A549 treated with CpdA at 1 μM for 4 hours (cell line): ENCODE results near the gene GDI1. TPM values are rescaled to one million over a fixed set of nuclear protein-coding genes. Genes with fewer than 3 reads are reported as not detected.

ENCODE experiments used
- total RNA-seq: library from RNA; stranded (reverse); fragments of 200-300 nt; extraction: Qiagen RNA extraction; gene quantifications from 5 replicates; pipeline ENCODE4 v1.2.3, GENCODE V29; 2022; ENCODE audit warnings: low read depth

The GDI1 gene
- 87.3 to 107 TPM (median 98.1 TPM) in 5 replicates for total RNA-seq

DNA sequence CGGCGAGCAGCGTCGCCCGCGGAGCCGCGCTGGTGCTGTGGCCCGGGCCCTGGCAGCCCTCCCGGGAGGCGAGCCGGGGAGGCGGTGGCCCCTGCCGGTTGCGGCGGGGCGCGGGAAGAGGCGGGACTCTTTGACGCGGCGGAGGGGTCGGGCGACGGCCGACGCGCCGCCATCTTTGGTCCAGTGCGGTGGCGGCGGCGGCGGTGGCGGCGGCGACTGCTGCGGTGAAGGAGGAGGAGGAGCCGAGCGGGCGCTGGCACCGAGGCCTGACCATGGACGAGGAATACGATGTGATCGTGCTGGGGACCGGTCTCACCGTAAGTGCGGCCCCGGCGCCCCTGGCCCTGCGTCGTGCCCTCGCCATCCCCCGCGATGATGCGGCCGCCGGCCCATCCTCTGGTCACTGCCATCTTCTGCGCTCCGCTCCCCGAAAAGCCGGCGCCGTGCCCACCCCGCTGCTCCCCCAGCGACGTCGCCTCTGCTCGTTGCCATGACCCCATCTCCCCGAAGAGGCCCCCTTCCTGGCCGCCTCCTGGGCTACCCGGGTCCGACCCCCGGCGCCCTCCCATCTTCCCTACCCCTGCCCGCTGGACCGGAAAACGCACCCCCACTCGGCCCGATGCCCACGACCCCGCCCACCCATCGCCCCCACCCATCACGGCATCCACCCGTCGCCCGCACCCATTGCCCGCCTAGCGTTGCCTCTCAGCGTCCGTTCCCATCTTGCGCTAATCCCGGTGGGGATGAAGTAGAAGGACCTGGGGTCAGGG, at the start of gene GDI1:
GDI1 (plus strand) TSS at position 172 of the 770 bp plus-strand sequence; CDS start at position 273, 101 bp downstream.

DNA sequence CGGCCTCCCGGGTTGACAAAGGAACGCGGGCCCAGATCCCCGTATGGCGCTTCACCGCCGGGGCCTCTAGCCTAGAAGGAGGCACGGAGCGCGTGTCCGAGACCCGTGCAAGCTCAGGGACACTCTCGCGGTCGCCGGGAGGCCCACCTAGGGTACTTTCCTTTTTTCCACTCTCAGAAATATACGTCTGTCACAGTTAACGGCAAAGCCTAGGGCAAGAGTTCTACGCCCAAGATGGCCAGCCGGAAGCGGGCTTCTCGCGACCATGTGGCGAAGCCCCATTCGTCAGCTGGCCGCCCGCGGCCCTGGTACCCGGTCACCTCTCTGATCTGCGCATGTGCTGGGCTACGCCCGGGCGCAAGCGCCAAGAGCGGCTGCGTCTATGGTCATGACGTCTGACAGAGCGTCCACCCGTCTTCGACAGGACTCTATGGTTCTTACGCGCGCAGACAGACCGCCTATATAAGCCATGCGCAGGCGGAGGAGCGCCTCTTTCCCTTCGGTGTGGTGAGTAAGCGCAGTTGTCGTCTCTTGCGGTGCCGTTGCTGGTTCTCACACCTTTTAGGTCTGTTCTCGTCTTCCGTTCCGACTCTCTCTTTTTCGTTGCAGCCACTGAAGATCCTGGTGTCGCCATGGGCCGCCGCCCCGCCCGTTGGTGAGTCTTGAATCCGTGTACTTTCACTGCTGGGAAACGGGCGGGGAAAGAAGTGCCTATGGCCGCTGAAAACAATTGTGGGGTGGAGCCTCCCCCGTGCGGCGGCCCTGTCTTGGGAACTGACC, 38.9 kb upstream of the GDI1 start, which contains the start of gene RPL10:
RPL10 (plus strand) TSS at position 490 of the 780 bp plus-strand sequence; CDS start at position 633, 143 bp downstream.

DNA sequence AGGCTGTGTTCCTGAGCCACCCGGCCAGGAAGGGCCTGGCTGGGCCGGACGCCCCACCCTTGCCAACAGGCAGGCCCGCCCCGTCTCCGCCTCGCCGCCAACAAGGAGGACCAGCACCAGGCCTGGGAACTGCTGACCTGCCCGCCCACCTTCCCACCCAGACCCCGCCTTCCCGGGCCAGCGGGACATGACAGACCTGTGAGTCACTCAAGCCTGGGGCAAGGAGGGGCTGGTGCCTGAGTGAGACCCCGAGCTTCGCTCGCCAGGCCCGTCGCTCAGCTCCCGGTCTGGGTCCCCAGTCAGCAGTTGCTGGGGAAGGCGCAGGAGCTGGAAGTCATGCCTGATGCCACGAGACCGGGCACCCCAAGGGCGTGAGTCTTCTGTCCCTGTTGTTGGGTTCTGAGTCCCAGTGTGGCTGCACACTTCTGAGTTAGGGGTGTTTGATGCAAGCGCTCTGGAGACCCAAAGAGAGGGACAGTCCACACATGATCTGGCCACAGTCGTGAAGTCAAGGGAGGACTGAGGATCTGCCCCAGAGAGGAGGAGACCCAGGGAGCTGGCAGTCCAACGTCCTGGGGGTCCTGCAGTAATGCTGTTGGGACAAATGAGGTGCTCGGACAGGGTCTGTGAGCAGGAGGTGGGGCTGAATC, 27.6 kb upstream of the GDI1 start, which contains the start of gene DNASE1L1:
DNASE1L1 (minus strand) TSS at position 33 of the 650 bp plus-strand sequence. CDS start 3,686 bp downstream, outside the sequence.

DNA sequence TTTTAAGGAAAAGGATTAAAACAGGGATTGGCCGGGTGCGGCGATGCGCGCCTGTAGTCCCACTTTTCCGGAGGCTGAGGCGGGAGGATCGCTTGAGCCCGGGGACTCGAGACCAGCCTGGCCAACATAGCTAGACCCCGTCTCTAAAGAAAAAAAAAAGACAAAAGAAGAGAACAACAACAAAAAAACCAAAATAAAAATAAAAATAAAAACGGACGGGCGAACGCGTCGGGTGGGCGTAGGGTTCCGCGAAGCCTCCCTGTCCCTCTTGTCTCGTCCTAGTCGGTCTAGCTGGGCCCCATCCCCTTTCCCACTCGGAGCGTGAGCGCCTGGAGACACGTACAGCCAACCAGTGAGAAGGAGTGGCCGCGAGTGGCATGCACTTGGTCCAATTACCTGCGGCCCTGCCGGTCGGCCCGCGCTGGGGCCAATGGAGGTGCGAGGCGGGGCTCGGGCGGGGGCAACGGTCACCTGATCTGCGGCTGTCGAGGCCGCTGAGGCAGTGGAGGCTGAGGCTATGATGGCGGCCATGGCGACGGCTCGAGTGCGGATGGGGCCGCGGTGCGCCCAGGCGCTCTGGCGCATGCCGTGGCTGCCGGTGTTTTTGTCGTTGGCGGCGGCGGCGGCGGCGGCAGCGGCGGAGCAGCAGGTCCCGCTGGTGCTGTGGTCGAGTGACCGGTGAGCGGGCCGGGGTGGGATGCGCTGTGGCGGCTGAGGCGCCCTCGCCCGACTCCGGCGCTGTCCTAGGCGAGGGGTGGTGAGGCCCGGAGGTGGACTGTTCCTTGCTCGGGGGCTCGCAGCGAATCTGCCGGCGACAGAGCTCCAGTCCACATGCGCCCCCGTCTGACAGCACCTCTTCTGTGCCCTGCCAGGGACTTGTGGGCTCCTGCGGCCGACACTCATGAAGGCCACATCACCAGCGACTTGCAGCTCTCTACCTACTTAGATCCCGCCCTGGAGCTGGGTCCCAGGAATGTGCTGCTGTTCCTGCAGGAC, 8.5 kb upstream of the GDI1 start, which contains the start of gene ATP6AP1:
ATP6AP1 (plus strand) TSS at position 502 of the 996 bp plus-strand sequence; CDS start at position 518, 16 bp downstream.

DNA sequence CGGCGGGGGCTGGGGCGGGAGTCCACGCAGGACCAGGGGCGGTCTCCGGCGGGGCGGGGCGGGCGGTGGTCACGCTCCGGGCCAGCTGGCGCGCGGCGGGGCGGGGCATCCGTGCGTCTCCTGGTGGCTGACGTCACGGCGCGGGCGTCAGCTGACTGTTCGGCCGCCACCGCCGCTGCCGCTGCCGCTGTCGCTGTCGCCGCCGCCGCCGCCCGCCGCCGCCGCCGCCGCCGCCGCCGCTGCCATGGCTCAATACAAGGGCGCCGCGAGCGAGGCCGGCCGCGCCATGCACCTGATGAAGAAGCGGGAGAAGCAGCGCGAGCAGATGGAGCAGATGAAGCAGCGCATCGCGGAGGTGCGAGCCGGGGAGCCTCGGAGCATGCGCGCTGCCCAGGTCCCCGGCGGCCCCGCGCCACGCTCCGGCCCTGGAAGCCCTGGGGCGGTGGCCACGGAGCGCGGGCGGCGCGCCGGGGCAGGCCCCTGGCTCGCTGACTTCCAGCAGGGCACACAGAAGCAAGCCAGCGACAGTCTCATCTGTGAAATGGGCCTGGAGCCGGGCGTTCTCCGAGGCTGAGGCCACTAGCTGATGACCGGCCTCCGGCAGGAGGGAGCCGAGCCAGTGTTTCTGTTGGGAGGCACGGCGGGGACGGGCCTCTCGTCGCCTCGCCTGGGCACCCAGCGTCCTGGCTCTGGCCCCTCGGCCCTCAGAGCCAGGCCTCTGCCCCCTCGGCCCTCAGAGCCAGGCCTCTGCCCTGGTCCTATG, 7.2 kb downstream of the GDI1 start, which contains the start of gene FAM50A:
FAM50A (plus strand) TSS at position 150 of the 763 bp plus-strand sequence; CDS start at position 245, 95 bp downstream.

DNA sequence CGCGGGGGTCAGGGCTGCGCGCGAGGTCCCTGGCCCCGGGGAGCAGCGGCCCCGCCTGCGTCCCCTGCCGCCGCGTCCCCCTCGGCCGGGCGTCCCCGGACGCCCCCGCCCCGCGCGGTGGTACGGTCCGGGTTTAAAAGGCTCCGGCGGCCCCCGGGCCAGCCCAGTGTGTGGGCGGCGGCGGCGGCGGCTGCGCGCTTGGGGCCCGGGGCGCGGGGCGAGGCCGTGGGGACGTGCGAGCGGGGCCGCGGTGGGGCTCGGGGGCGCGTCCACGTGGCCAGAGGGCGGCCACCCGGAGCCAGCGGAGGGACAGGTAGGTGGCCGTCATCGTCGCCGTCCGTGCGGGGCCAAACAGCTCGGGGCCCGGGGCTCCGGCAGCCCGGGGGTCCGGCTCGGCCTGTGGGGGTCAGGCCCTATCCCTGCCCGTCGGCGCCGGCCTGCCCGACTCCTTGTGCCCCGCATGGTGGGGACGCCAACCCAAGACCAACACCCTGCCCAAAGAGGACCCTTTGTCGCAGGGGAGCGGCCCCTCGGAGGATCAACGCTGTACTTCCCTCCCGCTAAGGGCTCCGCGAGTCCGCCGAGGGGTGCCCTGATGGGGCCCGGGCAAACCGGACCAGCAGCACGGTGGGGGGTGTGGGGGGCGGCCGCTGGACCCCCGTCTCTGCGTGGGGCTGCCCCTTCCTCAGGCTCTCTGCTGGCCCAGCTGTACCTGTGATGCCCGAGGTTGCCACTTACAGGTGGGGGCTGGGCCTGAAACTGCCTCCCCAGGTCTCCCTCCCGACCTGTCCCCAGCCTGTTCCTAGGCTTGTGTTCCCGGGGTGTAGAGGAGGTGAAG, 21.4 kb downstream of the GDI1 start, which contains the start of gene PLXNA3:
PLXNA3 (plus strand) TSS at position 166 of the 838 bp plus-strand sequence. CDS start 1,903 bp downstream, outside the sequence.

DNA sequence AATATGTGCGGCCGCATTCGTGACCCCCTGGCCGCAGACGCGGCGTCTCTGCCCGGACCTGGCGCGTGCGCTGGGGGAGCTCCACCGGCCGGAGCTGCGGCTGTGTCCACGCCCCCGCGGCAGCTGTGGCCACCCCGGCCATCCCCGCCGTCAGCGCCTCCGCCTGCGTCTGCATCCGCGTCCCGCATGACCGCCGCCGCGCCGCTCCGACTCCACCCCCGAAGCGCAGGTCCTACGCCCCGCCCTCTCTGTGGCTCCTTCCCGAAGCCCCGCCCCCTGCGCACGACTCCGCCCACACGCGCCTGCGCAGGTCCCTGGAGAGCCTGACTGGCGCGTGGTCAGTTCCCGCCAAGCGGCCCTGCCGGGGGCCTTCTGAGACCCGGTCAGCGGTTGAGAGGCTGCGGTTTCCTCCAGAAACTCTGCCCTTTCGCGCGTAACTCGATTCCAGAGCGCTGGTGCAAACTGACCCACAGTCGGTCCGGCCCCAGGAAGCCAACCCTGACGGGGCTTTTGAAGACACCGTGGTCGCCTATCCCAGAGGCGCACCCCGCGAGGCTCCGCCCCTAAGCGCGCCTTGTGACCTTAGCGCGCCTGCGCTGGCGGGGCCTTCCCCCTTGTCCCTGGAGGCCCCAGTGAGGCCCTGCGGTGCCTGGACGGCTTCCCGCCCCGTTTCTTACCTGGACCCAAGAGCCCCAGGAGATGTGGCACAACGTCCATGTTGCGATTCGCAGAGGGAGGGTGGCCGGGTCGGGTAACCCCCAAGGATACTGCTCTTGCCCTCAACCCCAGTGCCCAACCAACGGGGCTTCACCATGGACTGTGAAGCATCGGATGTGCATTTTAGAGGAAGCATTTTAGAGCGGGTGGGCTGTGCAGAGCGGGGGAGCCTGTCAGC, 42.0 kb downstream of the GDI1 start, which contains the start of gene LAGE3:
LAGE3 (minus strand) TSS at position 554 of the 895 bp plus-strand sequence; CDS start at position 188, 366 bp downstream.

DNA sequence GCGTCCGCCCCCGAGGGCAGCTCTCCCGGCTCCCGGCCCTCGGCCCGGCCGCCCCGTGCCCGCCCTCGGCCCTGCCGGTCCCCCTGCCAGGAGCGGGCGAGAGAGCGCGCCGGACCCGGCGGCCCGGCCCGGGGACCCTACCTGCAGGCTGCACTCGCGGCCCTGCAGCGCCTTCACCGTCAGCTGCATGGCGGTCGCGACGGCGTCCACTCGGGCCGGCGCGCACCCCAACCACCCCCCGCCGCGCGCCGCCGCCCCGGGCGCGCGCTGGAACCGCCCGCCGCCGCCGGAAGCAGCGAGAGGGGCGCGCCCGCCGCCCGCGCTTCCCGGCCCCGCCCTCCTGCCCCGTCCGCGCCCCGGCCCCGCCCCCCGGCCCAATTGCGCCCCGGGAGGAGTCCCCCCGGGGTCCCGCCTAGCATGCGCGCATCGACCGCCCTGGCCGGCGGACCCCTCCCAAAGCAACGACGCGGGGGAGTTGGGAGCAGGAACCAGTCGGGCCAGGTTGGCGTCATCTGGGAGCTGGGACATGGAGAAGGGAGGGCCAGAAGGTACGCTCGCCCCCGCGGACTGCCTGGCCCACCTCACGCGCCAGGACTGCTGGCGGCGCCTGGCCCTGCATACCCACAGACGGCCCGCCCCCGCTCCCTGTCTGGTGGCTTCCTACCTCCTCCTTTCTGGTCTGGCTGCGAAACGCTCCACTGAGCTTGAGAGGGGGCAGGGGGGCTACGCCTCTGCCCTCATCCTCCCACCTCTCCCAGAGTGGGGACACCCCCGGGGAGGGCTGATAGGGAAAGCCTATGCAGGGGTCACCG, 49.6 kb downstream of the GDI1 start, which contains the start of gene UBL4A:
UBL4A (minus strand) TSS at position 220 of the 812 bp plus-strand sequence; CDS start at position 189, 31 bp downstream.

DNA sequence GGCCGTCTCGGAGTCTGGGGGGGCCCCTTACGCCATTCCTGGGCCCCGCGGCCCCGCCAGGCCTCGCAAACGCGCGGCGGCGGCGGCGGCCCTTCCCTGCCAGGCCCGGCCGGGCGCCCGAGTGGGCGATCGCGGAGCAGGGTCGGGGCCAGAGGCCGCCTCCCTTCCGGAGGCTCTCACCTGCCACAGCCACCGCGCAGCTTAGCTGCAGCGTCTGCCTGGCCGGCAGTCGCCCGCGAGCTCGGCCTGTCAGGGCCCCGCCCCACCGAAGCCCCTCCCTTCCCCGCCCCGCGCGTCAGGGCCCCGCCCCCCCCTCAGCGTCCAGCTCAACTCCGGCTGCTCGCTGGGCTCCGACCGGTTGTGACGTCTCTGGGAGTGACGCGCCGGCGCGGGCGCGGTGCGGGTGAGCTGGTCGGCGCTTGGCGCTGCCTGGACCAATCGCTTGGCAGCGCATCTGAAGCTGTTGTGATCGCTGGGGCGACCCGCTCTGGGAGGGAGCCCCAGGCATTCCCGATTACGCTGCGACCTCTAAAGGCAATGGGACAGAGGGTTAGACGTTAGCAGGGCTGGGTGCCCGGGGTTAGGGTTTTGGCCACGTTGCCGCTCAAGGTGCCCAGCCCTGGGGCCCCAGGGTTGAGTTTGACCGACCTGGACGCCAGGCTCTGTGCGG, 53.6 kb downstream of the GDI1 start, which contains the start of gene SLC10A3:
SLC10A3 (minus strand) TSS at position 216 of the 670 bp plus-strand sequence. CDS start 1,689 bp downstream, outside the sequence.

Other genes with a start within 250 kb of the GDI1 start
- gene OPN1MW2, start 217.4 kb upstream of the GDI1 start, total RNA-seq = not detected in 5 replicates
- not detected in 5 replicates for gene OPN1MW3, start 179.6 kb upstream of the GDI1 start, total RNA-seq
- gene TEX28, start 142.0 kb upstream of the GDI1 start, total RNA-seq = not detected in 5 replicates
- 0.10 to 0.23 TPM in 2 of 5 replicates, not detected in the others for gene TKTL1, start 141.4 kb upstream of the GDI1 start, total RNA-seq
- 1,432 to 1,768 TPM (median 1,617 TPM) in 5 replicates for gene FLNA, start 62.5 kb upstream of the GDI1 start, total RNA-seq
- 114 to 166 TPM (median 150 TPM) in 5 replicates for gene EMD, start 57.9 kb upstream of the GDI1 start, total RNA-seq
- gene RPL10, start 38.8 kb upstream of the GDI1 start, total RNA-seq = 5,322 to 5,614 TPM (median 5,495 TPM) in 5 replicates
- 24.8 to 33.0 TPM (median 25.7 TPM) in 5 replicates for gene DNASE1L1, start 27.9 kb upstream of the GDI1 start, total RNA-seq
- 29.2 to 38.1 TPM (median 37.3 TPM) in 5 replicates for gene TAFAZZIN, start 25.6 kb upstream of the GDI1 start, total RNA-seq
- gene ATP6AP1, start 8.5 kb upstream of the GDI1 start, total RNA-seq = 74.5 to 108 TPM (median 106 TPM) in 5 replicates
- gene FAM50A, start 7.0 kb downstream of the GDI1 start, total RNA-seq = 105 to 122 TPM (median 115 TPM) in 5 replicates
- 9.0 to 14.6 TPM (median 13.0 TPM) in 5 replicates for gene PLXNA3, start 21.1 kb downstream of the GDI1 start, total RNA-seq
- gene LAGE3, start 42.1 kb downstream of the GDI1 start, total RNA-seq = 43.3 to 74.7 TPM (median 68.4 TPM) in 5 replicates
- 63.2 to 69.4 TPM (median 68.0 TPM) in 5 replicates for gene UBL4A, start 49.5 kb downstream of the GDI1 start, total RNA-seq
- gene SLC10A3, start 53.5 kb downstream of the GDI1 start, total RNA-seq = 29.4 to 44.2 TPM (median 40.5 TPM) in 5 replicates
- 35.6 to 46.9 TPM (median 41.9 TPM) in 5 replicates for gene FAM3A, start 79.1 kb downstream of the GDI1 start, total RNA-seq
- gene G6PD, start 109.7 kb downstream of the GDI1 start, total RNA-seq = 1,412 to 1,586 TPM (median 1,534 TPM) in 5 replicates
- gene IKBKG, start 110.5 kb downstream of the GDI1 start, total RNA-seq = 35.8 to 45.0 TPM (median 42.5 TPM) in 5 replicates
- 0.18 TPM in 1 of 5 replicates, not detected in the others for gene CTAG1A, start 148.0 kb downstream of the GDI1 start, total RNA-seq
- gene CTAG1B, start 182.1 kb downstream of the GDI1 start, total RNA-seq = not detected in 5 replicates
- not detected in 5 replicates for gene CTAG2, start 216.4 kb downstream of the GDI1 start, total RNA-seq